Central memory CD8-positive, alpha-beta T cell (primary cell): Measurements from ENCODE around the gene GADD45GIP1.
A peak's percentile ranks its signal among the peaks of the same experiment; 100 is the strongest.

ENCODE experiments used
- ATAC-seq: fragments of 150-1000 bp; cut with Tn5 transposase; replicated peaks from 2 replicates; pipeline ENCODE4 v1.10.0; 2022; ENCODE audit warnings: mild to moderate bottlenecking, moderate FRiP score, moderate number of reproducible peaks; ENCODE audit not compliant: poor library complexity, severe bottlenecking; ENCODE audit errors: extremely low read depth
- DNase-seq, 2 donors: peaks; one replicate each; pipeline ENCODE4 v3.0.0; 2021; ENCODE audit warnings: low spot score in 2 of 2
- H3K27ac Mint-ChIP-seq: one replicate; pipeline ENCODE4 v1.8.0; 2022; ENCODE audit warnings: low read depth, mild to moderate bottlenecking, moderate library complexity, mixed read lengths
- H3K27me3 Mint-ChIP-seq: one replicate; pipeline ENCODE4 v1.8.0; 2022; ENCODE audit warnings: mixed read lengths
- H3K36me3 Mint-ChIP-seq: one replicate; pipeline ENCODE4 v1.8.0; 2022; ENCODE audit warnings: mild to moderate bottlenecking, moderate library complexity, mixed read lengths; ENCODE audit not compliant: insufficient read depth
- H3K4me1 Mint-ChIP-seq: one replicate; pipeline ENCODE4 v1.8.0; 2022; ENCODE audit warnings: mixed read lengths
- H3K4me3 Mint-ChIP-seq: one replicate; pipeline ENCODE4 v1.8.0; 2022; ENCODE audit warnings: mild to moderate bottlenecking, moderate library complexity, mixed read lengths
- H3K9me3 Mint-ChIP-seq: one replicate; pipeline ENCODE4 v1.8.0; 2022; ENCODE audit warnings: mixed read lengths

GADD45GIP1 gene

DNA sequence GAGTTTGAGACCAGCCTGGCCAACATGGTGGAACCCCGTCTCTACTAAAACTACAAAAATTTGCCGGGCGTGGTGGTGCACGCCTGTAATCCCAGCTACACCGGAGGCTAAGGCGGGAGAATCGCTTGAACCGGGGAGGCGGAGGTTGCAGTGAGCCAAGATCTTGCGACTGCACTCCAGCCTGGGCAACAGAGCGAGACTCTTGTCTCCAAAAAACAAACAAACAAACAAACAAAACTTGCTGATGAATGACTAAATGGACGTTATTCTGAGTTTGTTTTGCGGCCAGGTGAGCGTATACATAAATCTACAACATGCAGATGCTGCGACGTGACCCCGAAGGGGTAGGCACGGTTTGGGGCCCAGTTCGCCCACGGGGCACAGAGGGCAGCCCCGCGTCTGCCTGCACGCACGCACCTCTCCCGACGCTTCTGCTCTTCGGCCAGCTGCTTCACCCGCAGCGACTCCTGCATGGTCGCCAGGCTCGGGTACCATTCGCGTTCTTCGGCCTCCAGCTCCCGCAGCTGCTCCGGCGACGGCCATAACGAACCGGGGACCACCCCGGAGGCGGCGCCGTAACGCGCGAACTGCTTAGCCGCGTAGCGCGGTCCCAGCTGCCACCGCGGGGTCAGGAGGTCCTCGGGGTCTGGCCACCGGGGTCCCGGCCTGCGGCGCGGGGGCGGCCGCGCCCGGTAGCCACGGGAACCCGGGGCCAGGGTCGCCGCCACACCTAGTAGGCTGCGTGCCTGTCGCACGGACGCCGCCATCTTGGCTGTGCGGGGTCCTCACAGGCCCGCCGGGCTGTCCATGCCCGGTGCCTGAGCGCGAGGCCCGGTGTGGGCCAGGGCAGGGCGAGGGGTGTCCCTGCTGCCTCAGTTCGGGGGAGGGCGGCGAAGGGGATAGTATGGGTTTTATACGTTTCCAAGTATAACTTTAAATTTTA lies at the start of gene GADD45GIP1:
GADD45GIP1 (minus strand) TSS at position 778 of the 943 bp plus-strand sequence; CDS start at position 767, 11 bp downstream.
- H3K27me3 Mint-ChIP-seq, result no peaks in the 10 kb centered on the region
- no peaks in the 10 kb centered on the region for H3K9me3 Mint-ChIP-seq
- H3K36me3 Mint-ChIP-seq, result peaks cover 26% of the 10 kb centered on the region
- peaks cover 25% of the 10 kb centered on the region for H3K4me1 Mint-ChIP-seq
- DNase-seq, result peak; percentile 57 to 66
- peak; percentile 96 for ATAC-seq
- peak within 1 kb of the TSS; percentile 74 for H3K27ac Mint-ChIP-seq
- H3K4me3 Mint-ChIP-seq, result peak within 1 kb of the TSS; percentile 81

DNA sequence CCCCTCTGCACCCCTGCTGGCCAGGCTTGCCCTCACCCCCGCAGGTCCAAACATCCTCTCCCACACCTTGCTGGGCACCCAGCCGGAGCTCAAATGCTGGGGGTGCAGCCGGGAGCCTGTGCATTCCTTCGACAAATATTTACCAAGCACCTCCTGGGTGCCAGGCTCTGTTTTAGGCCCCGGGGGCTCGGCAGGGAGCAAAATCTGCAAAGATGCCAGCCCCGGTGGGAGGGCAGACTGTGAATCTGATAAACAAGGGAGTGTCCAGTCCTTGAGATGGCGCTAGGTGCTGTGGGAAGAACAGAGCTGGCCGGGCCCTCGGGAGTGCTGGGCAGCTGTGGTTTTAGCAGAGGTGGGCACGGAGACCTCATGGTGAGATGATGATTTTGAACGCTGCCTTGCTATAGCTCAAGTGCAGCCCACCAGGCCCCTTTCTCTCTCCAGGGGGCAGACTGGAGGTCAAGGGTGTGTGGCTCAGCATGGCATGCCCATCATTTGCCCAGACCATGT lies 48.9 kb upstream of the GADD45GIP1 start:
- Mint-ChIP-seq H3K27ac (no peak overlapping the region), H3K36me3 (peaks cover 2% of the 10 kb centered on the region), H3K4me3 (no peak overlapping the region), H3K27me3 (peaks cover 23% of the 10 kb centered on the region), H3K4me1 (peaks cover 7% of the 10 kb centered on the region), H3K9me3 (no peaks in the 10 kb centered on the region)
- no peak for ATAC-seq
- no peak for DNase-seq

GRCh38 chr19:13005253-13005652 lies 48.2 kb upstream of the GADD45GIP1 start:
- peaks cover 2% of the 10 kb centered on the region for H3K36me3 Mint-ChIP-seq
- DNase-seq (no peak), ATAC-seq (no peak)
- peaks cover 7% of the 10 kb centered on the region for H3K4me1 Mint-ChIP-seq
- no peak overlapping the region for H3K27ac Mint-ChIP-seq
- H3K27me3 Mint-ChIP-seq, result peaks cover 16% of the 10 kb centered on the region
- H3K4me3 Mint-ChIP-seq, result no peak overlapping the region
- no peaks in the 10 kb centered on the region for H3K9me3 Mint-ChIP-seq

GRCh38 chr19:13004273-13004672 lies 47.2 kb upstream of the GADD45GIP1 start:
- H3K9me3 Mint-ChIP-seq, result no peaks in the 10 kb centered on the region
- ATAC-seq, result no peak
- H3K4me1 Mint-ChIP-seq, result peaks cover 7% of the 10 kb centered on the region
- peaks cover 2% of the 10 kb centered on the region for H3K36me3 Mint-ChIP-seq
- no peak overlapping the region for H3K27ac Mint-ChIP-seq
- H3K27me3 Mint-ChIP-seq, result peaks cover 10% of the 10 kb centered on the region
- no peak for DNase-seq
- no peak overlapping the region for H3K4me3 Mint-ChIP-seq

DNA sequence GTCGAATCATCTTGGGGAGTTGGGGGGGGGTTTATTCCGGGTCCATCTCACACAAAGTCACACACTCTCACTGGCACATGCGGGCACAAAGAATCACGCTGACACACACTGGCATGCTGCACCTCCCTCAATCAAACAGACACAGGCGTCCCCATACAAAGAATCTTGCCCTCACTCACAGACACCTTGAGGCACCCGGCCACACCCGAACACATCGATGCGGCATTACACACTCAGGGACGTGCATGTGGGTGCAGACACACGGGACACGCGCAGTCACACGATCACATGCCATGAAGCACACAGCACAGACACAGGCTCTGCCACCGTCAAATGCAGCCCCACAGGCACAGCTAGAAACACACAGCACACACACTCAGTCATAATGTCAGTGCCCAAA lies 46.1 kb upstream of the GADD45GIP1 start:
- ATAC-seq, result no peak
- no peak for DNase-seq
- H3K9me3 Mint-ChIP-seq, result no peaks in the 10 kb centered on the region
- peaks cover 12% of the 10 kb centered on the region for H3K4me1 Mint-ChIP-seq
- no peak overlapping the region for H3K27ac Mint-ChIP-seq
- H3K27me3 Mint-ChIP-seq, result no peaks in the 10 kb centered on the region
- H3K4me3 Mint-ChIP-seq, result no peak overlapping the region
- H3K36me3 Mint-ChIP-seq, result peaks cover 2% of the 10 kb centered on the region

GRCh38 chr19:13002166-13002898 lies 45.3 kb upstream of the GADD45GIP1 start:
- ATAC-seq, result no peak
- no peak for DNase-seq
- peaks cover 2% of the 10 kb centered on the region for H3K36me3 Mint-ChIP-seq
- H3K27me3 Mint-ChIP-seq, result no peaks in the 10 kb centered on the region
- no peak overlapping the region for H3K4me3 Mint-ChIP-seq
- no peaks in the 10 kb centered on the region for H3K9me3 Mint-ChIP-seq
- no peak overlapping the region for H3K27ac Mint-ChIP-seq
- peaks cover 12% of the 10 kb centered on the region for H3K4me1 Mint-ChIP-seq

DNA sequence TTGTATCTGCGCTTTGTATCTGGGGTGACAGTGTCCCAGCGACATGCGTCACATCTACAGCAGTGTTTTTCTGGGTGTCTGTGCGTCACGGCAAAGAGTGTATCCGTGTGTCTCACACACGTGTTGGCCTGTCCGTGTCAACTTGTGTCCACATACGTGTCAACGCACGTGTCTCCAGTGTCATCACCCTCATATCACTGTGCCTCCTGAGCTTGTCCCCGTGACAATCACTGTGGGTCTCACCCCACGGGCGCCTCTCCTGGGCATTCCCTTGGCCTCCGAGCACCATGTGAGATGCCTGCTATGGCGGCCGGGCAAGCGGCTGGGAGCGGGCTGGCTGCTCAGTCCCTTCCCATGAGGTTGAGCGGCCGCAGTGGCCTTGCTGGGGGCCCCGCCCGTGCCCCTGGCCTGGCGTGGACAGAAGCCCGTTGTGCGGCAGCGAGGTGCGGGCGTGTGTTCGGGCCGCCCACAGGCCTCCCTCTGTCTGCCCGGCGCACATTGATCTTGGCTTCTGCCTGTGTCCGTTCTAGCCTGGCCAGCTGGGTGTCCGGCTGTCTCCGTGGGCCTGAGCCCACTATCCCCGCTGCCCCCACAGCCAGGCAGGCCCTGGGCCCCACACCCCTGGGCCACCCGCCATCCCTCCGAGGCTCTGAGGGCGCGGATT lies 44.6 kb upstream of the GADD45GIP1 start:
- peaks cover 2% of the 10 kb centered on the region for H3K36me3 Mint-ChIP-seq
- H3K27me3 Mint-ChIP-seq, result no peaks in the 10 kb centered on the region
- no peak overlapping the region for H3K27ac Mint-ChIP-seq
- H3K9me3 Mint-ChIP-seq, result no peaks in the 10 kb centered on the region
- no peak overlapping the region for H3K4me3 Mint-ChIP-seq
- peaks cover 12% of the 10 kb centered on the region for H3K4me1 Mint-ChIP-seq
- ATAC-seq (no peak), DNase-seq (no peak)

DNA sequence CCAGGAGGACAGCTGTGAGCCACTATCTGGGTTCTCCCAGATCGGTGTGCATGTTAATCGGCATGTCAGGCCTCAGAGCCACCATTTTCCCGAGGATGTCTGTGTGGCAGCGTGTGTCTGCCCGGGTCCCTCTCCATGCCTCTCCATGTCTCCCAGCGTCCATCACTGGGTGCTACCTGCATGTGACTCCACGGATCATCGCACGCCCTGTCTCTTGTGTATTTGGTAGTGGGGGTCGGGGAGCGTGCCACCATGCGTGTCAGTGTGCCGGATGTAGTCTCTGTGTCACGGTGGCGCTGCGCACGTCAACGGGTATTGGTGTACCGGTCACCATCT lies 44.1 kb upstream of the GADD45GIP1 start:
- H3K27me3 Mint-ChIP-seq, result no peaks in the 10 kb centered on the region
- DNase-seq, result no peak
- H3K4me1 Mint-ChIP-seq, result peaks cover 13% of the 10 kb centered on the region
- no peak for ATAC-seq
- H3K27ac Mint-ChIP-seq, result no peak overlapping the region
- H3K36me3 Mint-ChIP-seq, result peaks cover 2% of the 10 kb centered on the region
- no peaks in the 10 kb centered on the region for H3K9me3 Mint-ChIP-seq
- H3K4me3 Mint-ChIP-seq, result no peak overlapping the region

DNA sequence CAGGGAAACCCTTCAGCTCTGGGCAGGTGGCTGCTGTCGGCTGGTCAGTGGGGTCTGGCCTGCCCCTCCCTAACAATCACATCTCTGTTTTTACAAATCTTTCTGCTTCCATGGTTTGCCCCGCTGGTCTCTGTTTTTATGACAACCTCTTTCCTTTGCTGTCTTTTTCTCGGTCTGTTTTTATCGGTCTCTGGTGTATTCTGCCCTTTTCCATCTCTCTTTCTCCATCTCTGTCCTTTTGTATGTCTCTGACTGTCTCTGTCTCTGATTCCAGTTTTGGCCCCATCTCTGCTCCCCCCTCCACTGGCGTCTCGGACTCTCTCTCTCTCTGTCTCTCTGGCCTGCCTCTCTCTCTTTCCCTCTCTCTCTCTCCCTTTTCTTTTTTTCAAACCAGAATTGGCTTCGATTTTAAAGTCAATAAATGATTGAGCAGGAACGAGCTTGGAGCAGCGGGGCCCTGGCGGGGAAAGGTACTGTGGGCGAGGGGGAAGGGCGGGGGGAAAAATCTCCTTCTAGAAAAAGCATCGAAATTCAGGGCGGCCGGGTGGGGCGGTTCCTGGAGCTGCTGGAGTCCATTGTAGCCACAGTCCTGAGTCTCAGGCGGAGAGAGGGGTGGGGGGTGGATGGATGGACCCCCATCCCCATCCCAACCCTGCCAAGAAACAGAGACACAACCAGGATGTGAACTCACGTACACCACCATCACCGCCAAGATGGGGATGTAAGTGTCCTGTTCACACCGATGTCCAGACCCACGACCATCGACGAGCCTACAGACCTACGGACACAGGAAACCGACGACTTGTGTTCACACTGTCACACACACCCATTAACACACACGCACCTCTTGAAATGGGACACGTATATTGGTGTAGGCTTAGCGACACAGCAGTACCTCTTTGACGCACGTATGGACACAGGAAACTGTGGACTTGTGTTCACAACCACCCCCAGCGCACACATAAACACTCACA lies 41.2 kb upstream of the GADD45GIP1 start:
- H3K27me3 Mint-ChIP-seq, result no peaks in the 10 kb centered on the region
- no peaks in the 10 kb centered on the region for H3K9me3 Mint-ChIP-seq
- ATAC-seq, result no peak
- H3K36me3 Mint-ChIP-seq, result peaks cover 10% of the 10 kb centered on the region
- peak overlapping the region; percentile 59 for H3K4me3 Mint-ChIP-seq
- no peak for DNase-seq
- H3K4me1 Mint-ChIP-seq, result peaks cover 16% of the 10 kb centered on the region
- H3K27ac Mint-ChIP-seq, result peak overlapping the region; percentile 55

- H3K4me3 Mint-ChIP-seq, result peak overlapping the region; percentile 59
- no peak overlapping the region for H3K27ac Mint-ChIP-seq
- H3K27me3 Mint-ChIP-seq, result no peaks in the 10 kb centered on the region
Observed at GRCh38 chr19:12997179-12997966, 40.4 kb upstream of the GADD45GIP1 start.

DNA sequence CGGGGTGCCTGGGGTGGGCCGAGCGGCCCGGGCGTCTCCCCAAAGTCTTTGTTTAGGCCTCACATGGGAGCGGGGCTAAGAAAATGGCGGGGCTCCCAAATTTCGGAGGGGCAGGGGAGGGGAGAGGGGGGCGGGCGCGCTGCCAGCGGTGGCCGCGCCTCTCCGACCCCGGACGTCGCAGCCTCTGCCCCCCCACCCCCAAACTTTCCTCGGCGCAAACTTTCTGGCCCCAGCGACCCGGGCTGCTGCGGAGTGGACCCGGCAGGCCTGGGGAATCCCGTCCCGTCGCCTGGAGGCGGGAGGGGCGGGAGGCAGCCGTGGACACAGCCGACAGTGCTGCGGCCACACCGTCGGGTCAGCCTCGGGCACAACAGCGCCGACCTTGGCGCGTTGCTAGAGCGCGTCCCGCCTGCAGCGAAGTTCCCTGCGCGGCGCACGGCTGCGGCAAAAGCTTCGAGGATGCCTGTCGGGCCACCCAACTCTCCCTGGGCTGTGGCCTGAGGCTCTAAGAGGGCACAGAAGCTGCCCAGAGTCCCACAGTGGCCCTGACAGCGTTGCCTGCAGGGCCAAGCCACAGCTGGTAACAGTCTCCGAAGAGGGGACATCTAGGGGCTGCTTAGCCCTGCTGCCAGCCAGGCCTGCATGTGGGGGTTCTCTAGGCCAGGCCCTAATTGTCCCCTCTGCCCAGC lies 39.5 kb upstream of the GADD45GIP1 start:
- Mint-ChIP-seq H3K9me3 (no peaks in the 10 kb centered on the region), H3K27ac (no peak overlapping the region), H3K4me1 (peaks cover 16% of the 10 kb centered on the region), H3K27me3 (no peaks in the 10 kb centered on the region), H3K4me3 (peak overlapping the region; percentile 91), H3K36me3 (peaks cover 10% of the 10 kb centered on the region)
- ATAC-seq (no peak), DNase-seq (no peak)

More at GRCh38 chr19:12997179-12997966, 40.4 kb upstream of the GADD45GIP1 start:
- peaks cover 16% of the 10 kb centered on the region for H3K4me1 Mint-ChIP-seq
- no peak for DNase-seq
- no peaks in the 10 kb centered on the region for H3K9me3 Mint-ChIP-seq
- peaks cover 10% of the 10 kb centered on the region for H3K36me3 Mint-ChIP-seq
- ATAC-seq, result no peak
